Thymus (tissue), 11 donors: ENCODE data around the gene HAUS8. TPM values are rescaled to one million over a fixed set of nuclear protein-coding genes. Genes with fewer than 3 reads are reported as not detected.

Source experiments
- DNase-seq, 9 donors: peaks; one replicate each; pipeline ENCODE4 v3.0.0-alpha.2; 2013; ENCODE audit warnings: low spot score in 9 of 9, low read depth in 6 of 9, missing footprints in 1 of 9
- H3K27ac ChIP-seq, 2 donors: one replicate each; pipeline ENCODE4 v1.5.1; 2013; ENCODE audit warnings: control low read depth in 1 of 2, low read depth in 1 of 2, low read length in 1 of 2, mild to moderate bottlenecking in 1 of 2, moderate library complexity in 1 of 2
- H3K27me3 ChIP-seq, 2 donors: one replicate each; pipeline ENCODE4 v1.5.1; 2013; ENCODE audit warnings: low read length in 1 of 2; ENCODE audit not compliant: control insufficient read depth in 2 of 2, insufficient read depth in 1 of 2
- H3K36me3 ChIP-seq, 2 donors: one replicate each; pipeline ENCODE4 v1.5.1; 2013; ENCODE audit warnings: low read length in 1 of 2, mild to moderate bottlenecking in 1 of 2, moderate library complexity in 1 of 2; ENCODE audit not compliant: control insufficient read depth in 2 of 2, insufficient read depth in 2 of 2
- H3K4me1 ChIP-seq, 2 donors: one replicate each; pipeline ENCODE4 v1.5.1; 2013; ENCODE audit warnings: low read length in 2 of 2; ENCODE audit not compliant: control insufficient read depth in 2 of 2, insufficient read depth in 2 of 2
- H3K4me3 ChIP-seq, 2 donors: one replicate each; pipeline ENCODE4 v1.5.1; 2013; ENCODE audit warnings: low read length in 2 of 2, control low read depth in 1 of 2, mild to moderate bottlenecking in 1 of 2
- H3K9me3 ChIP-seq, 2 donors: one replicate each; pipeline ENCODE4 v1.5.1; 2013; ENCODE audit warnings: low read length in 1 of 2, mild to moderate bottlenecking in 1 of 2; ENCODE audit not compliant: control insufficient read depth in 2 of 2, insufficient read depth in 1 of 2
- WGBS: extraction: QIAGEN DNeasy Blood & Tissue Kit; methylation state at CpG from one replicate; pipeline ENCODE4 v1.1.7; 2013; 5-methylcytosine and 5-hydroxymethylcytosine counted together
- polyA plus RNA-seq: library from polyadenylated mRNA; stranded (reverse); fragments of 200-250 nt; gene quantifications from one replicate; pipeline ENCODE4 v1.2.3, GENCODE V29; 2013
- total RNA-seq: library from RNA; stranded (reverse); fragments of 120-200 nt; gene quantifications from one replicate; pipeline ENCODE4 v1.2.4, GENCODE V29; 2013
- donor health status: healthy.

The HAUS8 gene
- total and polyA plus RNA-seq, 2 donors = 12.8 to 19.5 TPM

DNA sequence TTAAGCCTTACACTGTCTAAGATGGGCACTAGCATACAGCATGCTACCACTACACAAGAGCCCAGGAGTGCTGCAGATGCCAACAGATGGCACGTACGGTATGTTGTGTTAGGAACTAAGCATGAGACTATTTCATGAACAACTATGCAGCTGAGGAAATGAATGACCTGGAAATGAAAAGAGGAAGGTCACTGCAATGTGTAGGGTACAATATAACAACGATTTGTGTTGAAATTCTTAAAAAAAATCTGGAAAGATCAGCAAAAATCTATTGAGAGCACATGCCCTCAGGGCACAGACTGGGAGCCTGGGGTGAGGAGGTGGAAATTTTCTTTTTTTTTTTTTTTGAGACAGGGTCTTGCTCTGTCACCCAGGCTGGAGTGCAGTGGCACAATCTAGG is 14.4 kb downstream of the HAUS8 start:
- DNase-seq = no peak
- H3K36me3 ChIP-seq = peaks cover 50 to 76% of the 10 kb centered on the region in 2 donors
- H3K4me1 ChIP-seq = peaks cover 0 to 3% of the 10 kb centered on the region in 2 donors
- no peaks in the 10 kb centered on the region for H3K27me3 ChIP-seq
- no peak overlapping the region for H3K4me3 ChIP-seq
- WGBS = 95% methylated on average over 3 of the region's 3 CpGs
- H3K9me3 ChIP-seq = peaks cover 4 to 14% of the 10 kb centered on the region in 2 donors
- no peak overlapping the region for H3K27ac ChIP-seq

- no peaks in the 10 kb centered on the region for H3K27me3 ChIP-seq
- H3K4me3 ChIP-seq = no peak overlapping the region
- WGBS = 98% methylated on average over 8 of the region's 8 CpGs
- peaks cover 4 to 14% of the 10 kb centered on the region in 2 donors for H3K9me3 ChIP-seq
- no peaks in the 10 kb centered on the region for H3K4me1 ChIP-seq
- H3K36me3 ChIP-seq = peaks cover 62 to 74% of the 10 kb centered on the region in 2 donors
- H3K27ac ChIP-seq = no peak overlapping the region
- DNase-seq = no peak
Measured at GRCh38 chr19:17058236-17058635, 17.0 kb downstream of the HAUS8 start.

GRCh38 chr19:17055636-17056035 is 19.6 kb downstream of the HAUS8 start:
- H3K4me3 ChIP-seq = no peak overlapping the region
- H3K27ac ChIP-seq = no peak overlapping the region
- peaks cover 4 to 14% of the 10 kb centered on the region in 2 donors for H3K9me3 ChIP-seq
- H3K27me3 ChIP-seq = no peaks in the 10 kb centered on the region
- no peaks in the 10 kb centered on the region for H3K4me1 ChIP-seq
- H3K36me3 ChIP-seq = peaks cover 71 to 78% of the 10 kb centered on the region in 2 donors
- WGBS = 98% methylated on average over 15 of the region's 15 CpGs
- DNase-seq = no peak

DNA sequence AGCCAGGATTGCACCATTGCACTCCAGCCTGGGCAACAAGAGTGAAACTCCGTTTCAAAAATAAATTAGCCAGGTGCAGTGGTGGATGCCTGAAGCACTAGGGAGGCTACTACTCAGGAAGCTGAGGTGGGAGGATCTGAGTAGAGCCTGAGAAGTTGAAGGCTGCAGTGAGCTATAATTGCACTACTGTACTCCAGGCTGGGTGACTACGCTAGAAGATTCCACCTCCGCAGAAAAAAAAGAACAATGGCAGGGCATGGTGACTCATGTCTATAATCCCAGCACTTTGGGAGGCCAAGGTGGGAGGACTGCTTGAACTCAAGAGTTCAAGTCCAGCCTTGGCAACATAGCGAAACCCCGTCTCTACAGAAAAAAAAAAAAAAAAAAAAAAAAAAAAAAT is 20.5 kb downstream of the HAUS8 start:
- peaks cover 68 to 80% of the 10 kb centered on the region in 2 donors for H3K36me3 ChIP-seq
- no peak for DNase-seq
- H3K4me3 ChIP-seq = no peak overlapping the region
- no peak overlapping the region for H3K27ac ChIP-seq
- H3K27me3 ChIP-seq = no peaks in the 10 kb centered on the region
- WGBS = over 99% methylated on average over 5 of the region's 5 CpGs
- H3K9me3 ChIP-seq = peaks cover 4 to 14% of the 10 kb centered on the region in 2 donors
- no peaks in the 10 kb centered on the region for H3K4me1 ChIP-seq

DNA sequence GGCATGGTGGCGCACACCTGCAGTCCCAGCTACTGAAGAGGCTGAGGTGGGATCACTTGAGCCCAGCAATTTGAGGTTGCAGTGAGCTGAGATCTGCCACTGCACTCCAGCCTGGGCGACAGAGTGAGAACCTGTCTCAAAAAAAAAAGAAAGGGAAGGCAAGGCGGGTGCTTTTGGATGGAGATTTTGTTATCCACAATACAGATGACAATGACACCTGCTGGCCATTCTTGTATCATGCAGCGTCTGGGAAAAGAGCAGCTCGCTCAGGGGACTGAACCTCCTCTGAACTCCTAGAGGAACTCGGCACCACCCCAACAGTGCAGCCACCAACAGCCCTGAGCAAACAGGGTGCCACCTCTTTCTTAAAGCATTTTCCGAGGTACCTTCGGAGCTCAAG is 22.8 kb downstream of the HAUS8 start:
- DNase-seq = peak in 2 of 9 donors; percentile 21 to 30
- H3K9me3 ChIP-seq = no peaks in the 10 kb centered on the region
- no peak overlapping the region for H3K4me3 ChIP-seq
- no peaks in the 10 kb centered on the region for H3K4me1 ChIP-seq
- H3K27me3 ChIP-seq = no peaks in the 10 kb centered on the region
- H3K36me3 ChIP-seq = peaks cover 55 to 66% of the 10 kb centered on the region in 2 donors
- H3K27ac ChIP-seq = no peak overlapping the region
- 90% methylated on average over 8 of the region's 8 CpGs for WGBS

DNA sequence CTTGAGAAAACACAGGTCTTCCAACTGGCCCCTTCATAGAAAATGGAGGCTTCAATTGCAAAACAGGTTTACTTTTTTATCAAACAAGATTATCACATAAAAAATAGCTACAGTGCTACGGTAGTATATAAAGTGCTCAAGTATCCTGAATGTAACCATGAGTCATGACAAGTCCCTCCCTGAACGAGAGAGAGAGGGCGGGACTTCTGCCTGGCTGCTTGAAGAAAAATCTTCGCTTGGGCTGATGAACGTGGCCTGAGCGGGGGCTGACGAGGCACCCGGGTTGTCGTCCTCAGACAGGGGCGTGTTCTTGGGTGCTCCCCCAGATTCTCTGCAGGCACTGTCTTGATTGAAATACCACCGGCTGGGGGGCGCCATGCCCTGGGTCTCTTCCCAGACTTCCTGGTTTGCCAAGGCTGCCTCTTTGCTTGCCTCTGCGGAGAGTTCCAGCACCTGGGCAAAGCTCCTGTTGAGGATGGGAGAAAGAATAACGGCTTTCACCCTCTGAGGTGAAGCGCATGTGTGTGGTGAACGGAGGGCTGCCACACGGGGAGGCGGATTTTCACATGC is 25.5 kb downstream of the HAUS8 start:
- H3K4me3 ChIP-seq = no peak overlapping the region
- WGBS = 94% methylated on average over 18 of the region's 18 CpGs
- H3K9me3 ChIP-seq = no peaks in the 10 kb centered on the region
- H3K4me1 ChIP-seq = no peaks in the 10 kb centered on the region
- no peak for DNase-seq
- H3K36me3 ChIP-seq = peaks cover 38 to 50% of the 10 kb centered on the region in 2 donors
- H3K27ac ChIP-seq = no peak overlapping the region
- no peaks in the 10 kb centered on the region for H3K27me3 ChIP-seq

GRCh38 chr19:17048885-17049453 is 26.3 kb downstream of the HAUS8 start:
- H3K9me3 ChIP-seq = no peaks in the 10 kb centered on the region
- H3K27ac ChIP-seq = no peak overlapping the region
- no peaks in the 10 kb centered on the region for H3K27me3 ChIP-seq
- no peak for DNase-seq
- H3K36me3 ChIP-seq = peaks cover 34 to 42% of the 10 kb centered on the region in 2 donors
- H3K4me3 ChIP-seq = no peak overlapping the region
- WGBS = 95% methylated on average over 16 of the region's 16 CpGs
- no peaks in the 10 kb centered on the region for H3K4me1 ChIP-seq

GRCh38 chr19:17045907-17046502 is 29.2 kb downstream of the HAUS8 start:
- H3K36me3 ChIP-seq = peaks cover 16% of the 10 kb centered on the region in 2 donors
- no peaks in the 10 kb centered on the region for H3K9me3 ChIP-seq
- H3K27ac ChIP-seq = no peak overlapping the region
- 97% methylated on average over 5 of the region's 5 CpGs for WGBS
- no peak for DNase-seq
- no peak overlapping the region for H3K4me3 ChIP-seq
- H3K27me3 ChIP-seq = peaks cover 0 to 6% of the 10 kb centered on the region in 2 donors
- no peaks in the 10 kb centered on the region for H3K4me1 ChIP-seq

GRCh38 chr19:17043744-17044143 is 31.5 kb downstream of the HAUS8 start:
- Histone ChIP-seq H3K27ac (no peak overlapping the region), H3K4me1 (no peaks in the 10 kb centered on the region), H3K36me3 (peaks cover 0 to under 1% of the 10 kb centered on the region in 2 donors), H3K9me3 (no peaks in the 10 kb centered on the region), H3K27me3 (peaks cover 0 to 6% of the 10 kb centered on the region in 2 donors), H3K4me3 (no peak overlapping the region)
- DNase-seq = no peak
- WGBS = 85% methylated on average over 7 of the region's 7 CpGs
